ENCODE measurements around the gene RASGRF1.

DNA sequence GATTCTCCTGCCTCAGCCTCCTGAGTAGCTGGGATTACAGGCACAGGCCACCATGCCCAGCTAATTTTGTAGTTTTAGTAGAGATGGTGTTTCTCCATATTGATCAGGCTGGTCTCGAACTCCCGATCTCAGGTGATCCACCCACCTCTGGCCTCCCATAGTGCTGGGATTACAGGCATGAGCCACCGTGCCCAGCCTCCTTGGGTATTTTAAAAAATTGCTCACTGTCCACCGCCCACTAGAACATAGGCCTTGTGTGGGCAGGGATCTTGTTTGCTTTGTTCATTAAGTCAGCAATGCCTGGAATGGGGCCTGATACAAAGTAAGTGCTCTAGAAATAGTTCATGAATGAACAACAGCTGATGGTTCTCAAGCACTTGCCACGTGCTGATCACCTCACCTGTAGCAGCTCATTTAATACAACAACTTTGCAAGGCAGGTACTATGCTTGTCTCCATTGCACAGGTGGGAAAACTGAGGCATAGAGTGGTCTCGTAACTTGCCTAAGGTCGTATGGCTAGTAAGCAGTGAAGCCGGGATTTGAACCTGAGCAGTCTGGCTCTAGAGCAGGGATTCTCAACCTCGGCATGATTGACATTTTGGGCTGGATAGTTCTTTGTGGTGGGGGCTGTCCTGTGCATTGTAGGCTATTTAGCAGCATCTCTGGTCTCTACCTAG, 133.0 kb downstream of the RASGRF1 start:
- TF ChIP-seq, protein P1, sequence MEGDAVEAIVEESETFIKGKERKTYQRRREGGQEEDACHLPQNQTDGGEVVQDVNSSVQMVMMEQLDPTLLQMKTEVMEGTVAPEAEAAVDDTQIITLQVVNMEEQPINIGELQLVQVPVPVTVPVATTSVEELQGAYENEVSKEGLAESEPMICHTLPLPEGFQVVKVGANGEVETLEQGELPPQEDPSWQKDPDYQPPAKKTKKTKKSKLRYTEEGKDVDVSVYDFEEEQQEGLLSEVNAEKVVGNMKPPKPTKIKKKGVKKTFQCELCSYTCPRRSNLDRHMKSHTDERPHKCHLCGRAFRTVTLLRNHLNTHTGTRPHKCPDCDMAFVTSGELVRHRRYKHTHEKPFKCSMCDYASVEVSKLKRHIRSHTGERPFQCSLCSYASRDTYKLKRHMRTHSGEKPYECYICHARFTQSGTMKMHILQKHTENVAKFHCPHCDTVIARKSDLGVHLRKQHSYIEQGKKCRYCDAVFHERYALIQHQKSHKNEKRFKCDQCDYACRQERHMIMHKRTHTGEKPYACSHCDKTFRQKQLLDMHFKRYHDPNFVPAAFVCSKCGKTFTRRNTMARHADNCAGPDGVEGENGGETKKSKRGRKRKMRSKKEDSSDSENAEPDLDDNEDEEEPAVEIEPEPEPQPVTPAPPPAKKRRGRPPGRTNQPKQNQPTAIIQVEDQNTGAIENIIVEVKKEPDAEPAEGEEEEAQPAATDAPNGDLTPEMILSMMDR (IDR thresholded peaks at IDR 0.05) = no peak
- TF ChIP-seq POLR2A (IDR thresholded peaks at IDR 0.05) = no peak

Data from adrenal gland (tissue), 5 donors.